H1 (cell line): Measurements from ENCODE around the gene ARHGEF4. TPM values are rescaled to one million over a fixed set of nuclear protein-coding genes. Genes with fewer than 3 reads are reported as not detected.

Source experiments
- CTCF ChIA-PET: fragments of 300-600 bp; sonication (Branson Sonifier 250); formaldehyde crosslinking; loops from one replicate; lab custom pipeline; 2021; ENCODE audit not compliant: partially characterized antibody; lab: Charles Lee
- POLR2A ChIA-PET: fragments of 300-600 bp; sonication (Branson Sonifier 250); formaldehyde crosslinking; loops from one replicate; lab custom pipeline; 2021; ENCODE audit warnings: inconsistent platforms; ENCODE audit not compliant: partially characterized antibody; lab: Charles Lee
- DNase-seq, 2 experiments: peaks; one replicate each; pipeline versions ENCODE4 v3.0.0 to v3.0.0-alpha.2; 2010 to 2022; ENCODE audit warnings: low spot score in 2 of 2, low read depth in 1 of 2, mixed read lengths in 1 of 2
- FAIRE-seq: peaks from 2 replicates; lab custom pipeline; 2011; peaks lifted over from hg19 to GRCh38; lab: Jason Lieb, UNC
- H2AFZ ChIP-seq: 2 replicates; pipeline ENCODE4 v1.8.1; 2012; ENCODE audit warnings: low read length, inconsistent platforms
- H2AK5ac ChIP-seq: 2 replicates; pipeline ENCODE4 v1.6.1; 2013; ENCODE audit warnings: low read depth, low read length
- H2BK120ac ChIP-seq: replicated peaks from 2 replicates; pipeline ENCODE3; 2013; ENCODE audit warnings: low read depth, low read length, inconsistent platforms
- H2BK12ac ChIP-seq: 2 replicates; pipeline ENCODE4 v1.6.1; 2013; ENCODE audit warnings: low read depth, low read length
- H2BK15ac ChIP-seq: 2 replicates; pipeline ENCODE4 v1.6.1; 2013; ENCODE audit warnings: low read length
- H2BK20ac ChIP-seq: 2 replicates; pipeline ENCODE4 v1.6.1; 2013; ENCODE audit warnings: low read length
- H2BK5ac ChIP-seq: 2 replicates; pipeline ENCODE4 v1.6.1; 2013; ENCODE audit warnings: low read depth, low read length
- H3K14ac ChIP-seq: 2 replicates; pipeline ENCODE4 v1.6.1; 2013; ENCODE audit warnings: inconsistent platforms; ENCODE audit not compliant: insufficient read length
- H3K18ac ChIP-seq: 2 replicates; pipeline ENCODE4 v1.6.1; 2013; ENCODE audit warnings: low read length; ENCODE audit errors: extremely low read depth
- H3K23ac ChIP-seq: 2 replicates; pipeline ENCODE4 v1.6.1; 2013; ENCODE audit warnings: inconsistent platforms; ENCODE audit not compliant: insufficient read length
- H3K23me2 ChIP-seq: 2 replicates; pipeline ENCODE4 v1.6.1; 2013; ENCODE audit warnings: low read depth, low read length
- H3K27ac ChIP-seq: 2 replicates; pipeline ENCODE4 v1.6.1; 2011; ENCODE audit warnings: low read depth, low read length, inconsistent platforms
- H3K27me3 ChIP-seq, 4 experiments: replicated peaks in 1 of 4; 1 replicate in 1 of 4; 2 replicates in 3 of 4; pipeline versions ENCODE4 v1.6.1 to v1.8.1; 2011 to 2013; ENCODE audit warnings: low read length in 3 of 4, mild to moderate bottlenecking in 3 of 4, inconsistent platforms in 2 of 4, mixed read lengths in 2 of 4, moderate library complexity in 1 of 4; ENCODE audit not compliant: control insufficient read depth in 3 of 4, insufficient read depth in 3 of 4; ENCODE audit errors: extremely low read depth in 1 of 4
- H3K36me3 ChIP-seq, 4 experiments: 2 replicates each; pipeline versions ENCODE4 v1.6.1 to v1.8.1; 2011 to 2013; ENCODE audit warnings: mild to moderate bottlenecking in 4 of 4, low read length in 3 of 4, moderate library complexity in 2 of 4, control low read depth in 1 of 4, inconsistent platforms in 1 of 4; ENCODE audit not compliant: insufficient read depth in 4 of 4, control insufficient read depth in 2 of 4
- H3K4ac ChIP-seq: replicated peaks from 2 replicates; pipeline ENCODE3; 2013; ENCODE audit warnings: low read length, low read depth, mixed read lengths, inconsistent platforms; ENCODE audit not compliant: insufficient read length
- H3K4me1 ChIP-seq, 4 experiments: replicated peaks in 1 of 4; 1 replicate in 1 of 4; 2 replicates in 3 of 4; pipeline versions ENCODE4 v1.6.1 to v1.8.1; 2011 to 2013; ENCODE audit warnings: low read length in 3 of 4, inconsistent platforms in 2 of 4, mixed read lengths in 1 of 4; ENCODE audit not compliant: insufficient read depth in 4 of 4, control insufficient read depth in 3 of 4
- H3K4me2 ChIP-seq, 2 experiments: 2 replicates each; pipeline versions ENCODE4 v1.6.1 to v1.8.1; 2011 to 2013; ENCODE audit warnings: low read depth in 2 of 2, low read length in 2 of 2, control low read depth in 1 of 2, inconsistent platforms in 1 of 2, mild to moderate bottlenecking in 1 of 2; ENCODE audit not compliant: insufficient read depth in 1 of 2
- H3K4me3 ChIP-seq, 4 experiments: fragments of 200-600, 300-600 bp in 1 of 4; sonication (generic), shearing (Covaris generic), sonication (Bioruptor Twin) in 1 of 4; 2 replicates each; pipeline versions ENCODE4 v1.5.1 to v1.8.1; 2011 to 2016; ENCODE audit warnings: low read length in 4 of 4, low read depth in 3 of 4, control low read depth in 2 of 4, inconsistent platforms in 2 of 4, mild to moderate bottlenecking in 2 of 4, mixed read lengths in 1 of 4, moderate library complexity in 1 of 4; ENCODE audit not compliant: insufficient read depth in 2 of 4; ENCODE audit errors: extremely low read depth in 1 of 4
- H3K56ac ChIP-seq: replicated peaks from 2 replicates; pipeline ENCODE3; 2013; ENCODE audit warnings: low read depth, mild to moderate bottlenecking, mixed read lengths, low read length, inconsistent platforms; ENCODE audit not compliant: insufficient read length
- H3K79me1 ChIP-seq: 2 replicates; pipeline ENCODE4 v1.6.1; 2013; ENCODE audit warnings: low read depth, low read length, control low read depth
- H3K79me2 ChIP-seq, 2 experiments: 2 replicates each; pipeline versions ENCODE4 v1.6.1 to v1.8.1; 2012 to 2013; ENCODE audit warnings: low read length in 2 of 2, mild to moderate bottlenecking in 2 of 2, inconsistent platforms in 1 of 2; ENCODE audit not compliant: insufficient read depth in 2 of 2, control insufficient read depth in 1 of 2
- H3K9ac ChIP-seq, 4 experiments: replicated peaks in 1 of 4; 1 replicate in 1 of 4; 2 replicates in 3 of 4; pipeline versions ENCODE4 v1.6.1 to v1.8.1; 2011 to 2013; ENCODE audit warnings: low read depth in 3 of 4, low read length in 3 of 4, control low read depth in 2 of 4, mild to moderate bottlenecking in 2 of 4, moderate library complexity in 2 of 4, inconsistent platforms in 1 of 4; ENCODE audit errors: extremely low read depth in 1 of 4
- H3K9me3 ChIP-seq, 2 experiments: 2 replicates each; pipeline versions ENCODE4 v1.6.1 to v1.8.1; 2012 to 2013; ENCODE audit warnings: mild to moderate bottlenecking in 2 of 2, moderate library complexity in 2 of 2, control low read depth in 1 of 2, inconsistent platforms in 1 of 2, low read depth in 1 of 2, low read length in 1 of 2, mixed read lengths in 1 of 2; ENCODE audit not compliant: insufficient read depth in 2 of 2
- H4K20me1 ChIP-seq, 2 experiments: replicated peaks in 1 of 2; 2 replicates each; pipeline versions ENCODE3 to v1.8.1; 2011 to 2013; ENCODE audit warnings: inconsistent platforms in 2 of 2, low read length in 2 of 2, mild to moderate bottlenecking in 1 of 2; ENCODE audit not compliant: insufficient read depth in 2 of 2, control insufficient read depth in 1 of 2
- H4K5ac ChIP-seq: 2 replicates; pipeline ENCODE4 v1.6.1; 2013; ENCODE audit warnings: low read length, low read depth, mixed read lengths, inconsistent platforms; ENCODE audit not compliant: insufficient read length
- H4K8ac ChIP-seq: 2 replicates; pipeline ENCODE4 v1.8.0; 2013; ENCODE audit warnings: mild to moderate bottlenecking, moderate library complexity, low read length, inconsistent platforms; ENCODE audit not compliant: insufficient read depth; ENCODE audit errors: extremely low read depth
- H4K91ac ChIP-seq: replicated peaks from 2 replicates; pipeline ENCODE3; 2013; ENCODE audit warnings: low read length, mixed read lengths, inconsistent platforms; ENCODE audit not compliant: insufficient read length
- ASH2L ChIP-seq: fragments of 200-600, 300-600 bp; sonication (generic); IDR thresholded peaks from one replicate; pipeline ENCODE4 v1.7.1; 2017; ENCODE audit warnings: low read length
- BCL11A ChIP-seq, 2 experiments: IDR thresholded peaks; one replicate each; pipeline ENCODE4 v1.6.1; 2011; ENCODE audit warnings: low read depth in 2 of 2, low read length in 2 of 2, mild to moderate bottlenecking in 2 of 2
- CHD1 ChIP-seq: IDR thresholded peaks from 2 replicates; pipeline ENCODE4 v1.6.1; 2012; ENCODE audit warnings: low read depth, low read length, improper control_type of control experiment
- EZH2 ChIP-seq: fragments of 200-600 bp; sonication (generic); IDR thresholded peaks from 2 replicates; pipeline ENCODE4 v1.7.1; 2012; ENCODE audit warnings: low read depth, mild to moderate bottlenecking, moderate library complexity, low read length, inconsistent platforms; ENCODE audit not compliant: severe bottlenecking
- HDAC2 ChIP-seq, 2 experiments: fragments of 300-600 bp in 1 of 2; sonication (generic) in 1 of 2; IDR thresholded peaks; 2 replicates each; pipeline ENCODE4 v1.6.1; 2011 to 2012; ENCODE audit warnings: low read depth in 2 of 2, low read length in 2 of 2, mild to moderate bottlenecking in 2 of 2, moderate library complexity in 2 of 2, borderline replicate concordance in 1 of 2, inconsistent platforms in 1 of 2
- HDAC6 ChIP-seq: IDR thresholded peaks from one replicate; pipeline ENCODE4 v1.7.1; 2012; ENCODE audit warnings: low read depth, mild to moderate bottlenecking, inconsistent platforms, low read length, moderate library complexity
- NANOG ChIP-seq: IDR thresholded peaks from 2 replicates; pipeline ENCODE4 v1.6.1; 2011; ENCODE audit warnings: low read length, low read depth, mild to moderate bottlenecking, inconsistent platforms; ENCODE audit not compliant: insufficient read depth, poor library complexity, severe bottlenecking
- POU5F1 ChIP-seq: IDR thresholded peaks from 2 replicates; pipeline ENCODE4 v1.6.1; 2011; ENCODE audit warnings: low read depth, mild to moderate bottlenecking, low read length, moderate library complexity
- RFX5 ChIP-seq: IDR thresholded peaks from 2 replicates; pipeline ENCODE4 v1.6.1; 2011; ENCODE audit warnings: low read depth, low read length, improper control_type of control experiment, borderline replicate concordance
- SAP30 ChIP-seq: fragments of 300-600 bp; sonication (generic); IDR thresholded peaks from 2 replicates; pipeline ENCODE4 v1.7.1; 2012; ENCODE audit warnings: low read length, moderate library complexity, mild to moderate bottlenecking, inconsistent platforms; ENCODE audit not compliant: insufficient read depth, insufficient replicate concordance
- SIRT6 ChIP-seq: IDR thresholded peaks from one replicate; pipeline ENCODE4 v1.7.1; 2012; ENCODE audit warnings: low read length, inconsistent platforms
- SP2 ChIP-seq: IDR thresholded peaks from 2 replicates; pipeline ENCODE4 v1.6.1; 2012; ENCODE audit warnings: mild to moderate bottlenecking, low read length, inconsistent platforms
- SUZ12 ChIP-seq: fragments of 200-600 bp; sonication (generic); IDR thresholded peaks from 2 replicates; pipeline ENCODE4 v1.6.1; 2012; ENCODE audit warnings: mild to moderate bottlenecking, inconsistent platforms, low read length, moderate library complexity, mixed read lengths
- TCF12 ChIP-seq: IDR thresholded peaks from 2 replicates; pipeline ENCODE4 v1.6.1; 2011; ENCODE audit warnings: low read depth, mild to moderate bottlenecking, low read length
- WGBS, 2 experiments: shearing (Covaris generic) in 1 of 2; methylation state at CpG; one replicate each; pipeline versions ENCODE4 v1.1.6 to v1.1.7; 2013 to 2015; ENCODE audit warnings: low lambda C conversion rate in 2 of 2, mixed read lengths in 2 of 2, inconsistent platforms in 1 of 2, low coverage in 1 of 2, missing lambda C conversion rate in 1 of 2; ENCODE audit not compliant: insufficient replicate concordance in 2 of 2, insufficient coverage in 1 of 2, insufficient read length in 1 of 2; ENCODE audit errors: extremely low coverage in 1 of 2, missing lambda C conversion rate in 1 of 2; 5-methylcytosine and 5-hydroxymethylcytosine counted together
- polyA plus RNA-seq, 7 experiments: library from polyadenylated mRNA; depleted of rRNA in 3 of 7; stranded (reverse) in 5 of 7; unstranded in 2 of 7; fragments of >200 nt in 5 of 7; fragments of 200-250 nt in 2 of 7; gene quantifications; 1 replicate in 5 of 7; 2 replicates in 1 of 7; 4 replicates in 1 of 7; pipeline versions ENCODE4 v1.2.1 to v1.2.3, GENCODE V29; 2011 to 2013; ENCODE audit warnings: missing spikeins in 2 of 7, mixed read lengths in 2 of 7
- total RNA-seq: library from RNA; stranded (reverse); fragmentation: NEBNext Ultra II Directional; extraction: Animal tissue kit (Norgen Biotek cat#: 25700); gene quantifications from 2 replicates; pipeline ENCODE4 v1.2.1, GENCODE V29; 2021

Gene ARHGEF4
- total and polyA plus RNA-seq, 2 of the 8 experiments (the other 6 are each of a cell fraction or from before 2014, with no cell fraction given), result 10.6 to 14.6 TPM

GRCh38 chr2:131052741-131053263 is 216.1 kb downstream of the ARHGEF4 start:
- no peak overlapping the region for H3K18ac ChIP-seq
- no peak overlapping the region for H3K27ac ChIP-seq
- H4K8ac ChIP-seq, result no peak overlapping the region
- CTCF ChIA-PET, result interaction anchor here (0.8 to 1.5 kb wide), 3 partner anchors 9 to 13 kb away, joined by 3 to 5 read pairs (median 4); no protein-coding TSS in a partner anchor
- H3K23me2 ChIP-seq, result no peaks in the 10 kb centered on the region
- H2AK5ac ChIP-seq, result no peak overlapping the region
- no peaks in the 10 kb centered on the region for H3K9me3 ChIP-seq
- no peak overlapping the region for H2BK15ac ChIP-seq
- H2BK12ac ChIP-seq, result no peak overlapping the region
- WGBS, 2 experiments, result 96% methylated on average over 8 of the region's 8 CpGs; no CpG with 5 or more reads in 1 of the 2 experiments
- H4K91ac ChIP-seq, result no peak overlapping the region
- H2BK20ac ChIP-seq, result no peak overlapping the region
- H3K56ac ChIP-seq, result no peak overlapping the region
- H3K14ac ChIP-seq, result no peak overlapping the region
- H3K4me3 ChIP-seq, result no peak overlapping the region
- FAIRE-seq (no peak), DNase-seq (no peak)
- H4K5ac ChIP-seq, result no peak overlapping the region
- peaks cover 22 to 42% of the 10 kb centered on the region in 2 experiments for H4K20me1 ChIP-seq
- H3K4me1 ChIP-seq, result peaks cover 0 to 2% (median 0%) of the 10 kb centered on the region in 4 experiments; a peak in 1 of 7 replicates
- H3K9ac ChIP-seq, result no peak overlapping the region
- no peak overlapping the region for H3K4ac ChIP-seq
- peaks cover 0 to 33% of the 10 kb centered on the region in 2 experiments for H3K79me2 ChIP-seq
- no peak overlapping the region for H2AFZ ChIP-seq
- H3K23ac ChIP-seq, result no peak overlapping the region
- H3K36me3 ChIP-seq, result peaks cover 17 to 83% (median 60%) of the 10 kb centered on the region in 4 experiments; a peak in 7 of 8 replicates
- H2BK120ac ChIP-seq, result no peak overlapping the region
- H3K79me1 ChIP-seq, result peaks cover 17% of the 10 kb centered on the region
- POLR2A ChIA-PET, result interaction anchor here (1.3 to 1.4 kb wide), 2 partner anchors 10 to 12 kb away, joined by 3 to 4 read pairs; no protein-coding TSS in a partner anchor
- no peak overlapping the region for H3K4me2 ChIP-seq
- no peak overlapping the region for H2BK5ac ChIP-seq
- no peaks in the 10 kb centered on the region for H3K27me3 ChIP-seq
- no peak for TF ChIP-seq NANOG
- no peak for TF ChIP-seq HDAC2 (IDR thresholded peaks at IDR 0.05; ENCODE audit: borderline replicate concordance in 1 of 2, low read depth in 2 of 2, low read length in 2 of 2)
- TF ChIP-seq SAP30, result no peak
- no peak for TF ChIP-seq ASH2L
- no peak for TF ChIP-seq CHD1
- TF ChIP-seq BCL11A (IDR thresholded peaks at IDR 0.05; ENCODE audit: low read depth in 2 of 2, low read length in 2 of 2), result no peak
- TF ChIP-seq SUZ12, result no peak
- no peak for TF ChIP-seq EZH2
- TF ChIP-seq RFX5, result no peak
- no peak for TF ChIP-seq SP2
- TF ChIP-seq SIRT6, result no peak
- TF ChIP-seq TCF12, result no peak
- no peak for TF ChIP-seq HDAC6
- no peak for TF ChIP-seq POU5F1
